T-cell (primary cell): ENCODE data around the gene LRRFIP1. TPM values are rescaled to one million over a fixed set of nuclear protein-coding genes. Genes with fewer than 3 reads are reported as not detected.
A peak's percentile ranks its signal among the peaks of the same experiment; 100 is the strongest.

Source experiments
- ATAC-seq, 4 experiments: fragments of 200-7000 bp in 3 of 4; fragments of 150-1000 bp in 1 of 4; cut with Tn5 transposase; replicated peaks in 1 of 4; 1 replicate in 3 of 4; 2 replicates in 1 of 4; pipeline ENCODE4 v1.10.0; 2021; ENCODE audit warnings: moderate library complexity in 3 of 4, mild to moderate bottlenecking in 2 of 4, moderate number of reproducible peaks in 1 of 4
- CTCF ChIA-PET, 2 donors: fragments of 300-600 bp; sonication (Branson Sonifier 250); formaldehyde crosslinking; loops; one replicate each; lab custom pipeline; 2022; ENCODE audit warnings: antibody characterized with exemption in 2 of 2; lab: Charles Lee
- POLR2A ChIA-PET, 2 donors: fragments of 300-600 bp; sonication (Branson Sonifier 250); formaldehyde crosslinking; loops; one replicate each; lab custom pipeline; 2022; ENCODE audit warnings: antibody characterized with exemption in 2 of 2; lab: Charles Lee
- DNase-seq, 35 experiments: peaks; one replicate each; pipeline versions ENCODE4 v3.0.0 to v3.0.0-alpha.2; 2013 to 2023
- H3K27ac ChIP-seq: one replicate; pipeline ENCODE4 v1.5.1; 2013; ENCODE audit warnings: low read length
- H3K27me3 ChIP-seq, 2 experiments: replicated peaks in 1 of 2; 1 replicate in 1 of 2; 2 replicates in 1 of 2; pipeline versions ENCODE4 v1.6.1 to v1.7.0; 2013; ENCODE audit warnings: low read length in 1 of 2, mixed read lengths in 1 of 2; ENCODE audit not compliant: control insufficient read depth in 2 of 2, insufficient read depth in 2 of 2; ENCODE audit errors: extremely low read depth in 1 of 2
- H3K36me3 ChIP-seq, 2 donors: 1 replicate in 1 of 2; 2 replicates in 1 of 2; pipeline versions ENCODE4 v1.6.1 to v1.7.0; 2013; ENCODE audit warnings: low read length in 1 of 2; ENCODE audit not compliant: control insufficient read depth in 2 of 2, insufficient read depth in 1 of 2; ENCODE audit errors: extremely low read depth in 1 of 2
- H3K4me1 ChIP-seq, 2 experiments: 1 replicate in 1 of 2; 2 replicates in 1 of 2; pipeline versions ENCODE4 v1.6.1 to v1.7.0; 2013; ENCODE audit warnings: low read length in 2 of 2, mixed read lengths in 1 of 2; ENCODE audit not compliant: insufficient read depth in 2 of 2, control insufficient read depth in 1 of 2; ENCODE audit errors: extremely low read depth in 1 of 2
- H3K4me3 ChIP-seq, 2 donors: 1 replicate in 1 of 2; 2 replicates in 1 of 2; pipeline versions ENCODE4 v1.5.1 to v1.7.0; 2013; ENCODE audit warnings: mild to moderate bottlenecking in 2 of 2, low read length in 1 of 2, moderate library complexity in 1 of 2; ENCODE audit not compliant: control insufficient read depth in 1 of 2; ENCODE audit errors: extremely low read depth in 1 of 2
- H3K9me3 ChIP-seq: 2 replicates; pipeline ENCODE4 v1.7.0; 2013
- H3K27ac Mint-ChIP-seq, 2 donors: one replicate each; pipeline ENCODE4 v1.8.0; 2020 to 2021; ENCODE audit warnings: mild to moderate bottlenecking in 2 of 2, mixed read lengths in 2 of 2
- H3K27me3 Mint-ChIP-seq, 2 donors: one replicate each; pipeline ENCODE4 v1.8.0; 2021 to 2022; ENCODE audit warnings: mixed read lengths in 2 of 2
- H3K36me3 Mint-ChIP-seq: one replicate; pipeline ENCODE4 v1.8.0; 2021; ENCODE audit warnings: mixed read lengths
- H3K4me1 Mint-ChIP-seq, 3 donors: one replicate each; pipeline ENCODE4 v1.8.0; 2020 to 2022; ENCODE audit warnings: mixed read lengths in 3 of 3, mild to moderate bottlenecking in 1 of 3
- H3K4me3 Mint-ChIP-seq, 3 donors: one replicate each; pipeline ENCODE4 v1.8.0; 2020 to 2022; ENCODE audit warnings: mild to moderate bottlenecking in 3 of 3, mixed read lengths in 3 of 3, moderate library complexity in 3 of 3
- H3K9me3 Mint-ChIP-seq, 3 donors: one replicate each; pipeline ENCODE4 v1.8.0; 2020 to 2022; ENCODE audit warnings: mixed read lengths in 3 of 3
- WGBS: methylation state at CpG from one replicate; pipeline ENCODE4 v1.1.5; 2013; ENCODE audit warnings: missing lambda C conversion rate; ENCODE audit not compliant: insufficient coverage; 5-methylcytosine and 5-hydroxymethylcytosine counted together
- total RNA-seq, 35 experiments: library from RNA in 6 of 35; stranded (reverse) in 6 of 35; fragments of 120-200 nt in 1 of 35; gene quantifications; one replicate each; pipeline versions ENCODE4 v1.2.1 to v1.2.4 and lab custom pipeline; 2013 to 2026

Gene LRRFIP1
- total RNA-seq, 5 donors from 2014 or later (not counting 1 experiment from before 2014, with no cell fraction given) = 105 to 170 (median 128) TPM

GRCh38 chr2:237630216-237631000 lies 3.0 kb downstream of the LRRFIP1 start:
- peaks cover 15 to 26% (median 25%) of the 10 kb centered on the region in 3 donors for H3K4me1 Mint-ChIP-seq
- no peak overlapping the region for H3K4me3 ChIP-seq
- peaks cover 4 to 8% (median 7%) of the 10 kb centered on the region in 3 donors for H3K9me3 Mint-ChIP-seq
- H3K36me3 ChIP-seq = no peaks in the 10 kb centered on the region
- DNase-seq (no peak), ATAC-seq (no peak)
- peaks cover 29 to 46% of the 10 kb centered on the region in 2 donors for H3K27me3 Mint-ChIP-seq
- no peak overlapping the region for H3K4me3 Mint-ChIP-seq
- ChIA-PET POLR2A (no interaction called here), CTCF (no interaction called here)
- H3K27ac ChIP-seq = no peak overlapping the region
- H3K9me3 ChIP-seq = no peaks in the 10 kb centered on the region
- WGBS = 55% methylated on average over 9 of the region's 12 CpGs
- peaks cover 8% of the 10 kb centered on the region for H3K36me3 Mint-ChIP-seq
- H3K4me1 ChIP-seq = peaks cover 0 to 15% of the 10 kb centered on the region in 2 experiments
- H3K27ac Mint-ChIP-seq = no peak overlapping the region
- peaks cover 0 to 61% of the 10 kb centered on the region in 2 experiments for H3K27me3 ChIP-seq

- H3K27me3 ChIP-seq = peaks cover 0 to 56% of the 10 kb centered on the region in 2 experiments
- Mint-ChIP-seq H3K27ac (peak overlapping the region in 1 of 2 donors; percentile 36), H3K36me3 (peaks cover 8% of the 10 kb centered on the region), H3K4me1 (peaks cover 11 to 26% (median 23%) of the 10 kb centered on the region in 3 donors), H3K9me3 (peaks cover 4 to 8% (median 7%) of the 10 kb centered on the region in 3 donors), H3K4me3 (no peak overlapping the region), H3K27me3 (peaks cover 28 to 44% of the 10 kb centered on the region in 2 donors)
- no peak overlapping the region for H3K27ac ChIP-seq
- WGBS = 77% methylated on average over 7 of the region's 14 CpGs
- CTCF ChIA-PET = no interaction called here
- no peak overlapping the region for H3K4me3 ChIP-seq
- peaks cover 0 to 15% of the 10 kb centered on the region in 2 experiments for H3K4me1 ChIP-seq
- H3K36me3 ChIP-seq = no peaks in the 10 kb centered on the region
- DNase-seq (no peak), ATAC-seq (no peak)
- no peaks in the 10 kb centered on the region for H3K9me3 ChIP-seq
- POLR2A ChIA-PET = no interaction called here
Measured at GRCh38 chr2:237631007-237631785, 3.8 kb downstream of the LRRFIP1 start.

DNA sequence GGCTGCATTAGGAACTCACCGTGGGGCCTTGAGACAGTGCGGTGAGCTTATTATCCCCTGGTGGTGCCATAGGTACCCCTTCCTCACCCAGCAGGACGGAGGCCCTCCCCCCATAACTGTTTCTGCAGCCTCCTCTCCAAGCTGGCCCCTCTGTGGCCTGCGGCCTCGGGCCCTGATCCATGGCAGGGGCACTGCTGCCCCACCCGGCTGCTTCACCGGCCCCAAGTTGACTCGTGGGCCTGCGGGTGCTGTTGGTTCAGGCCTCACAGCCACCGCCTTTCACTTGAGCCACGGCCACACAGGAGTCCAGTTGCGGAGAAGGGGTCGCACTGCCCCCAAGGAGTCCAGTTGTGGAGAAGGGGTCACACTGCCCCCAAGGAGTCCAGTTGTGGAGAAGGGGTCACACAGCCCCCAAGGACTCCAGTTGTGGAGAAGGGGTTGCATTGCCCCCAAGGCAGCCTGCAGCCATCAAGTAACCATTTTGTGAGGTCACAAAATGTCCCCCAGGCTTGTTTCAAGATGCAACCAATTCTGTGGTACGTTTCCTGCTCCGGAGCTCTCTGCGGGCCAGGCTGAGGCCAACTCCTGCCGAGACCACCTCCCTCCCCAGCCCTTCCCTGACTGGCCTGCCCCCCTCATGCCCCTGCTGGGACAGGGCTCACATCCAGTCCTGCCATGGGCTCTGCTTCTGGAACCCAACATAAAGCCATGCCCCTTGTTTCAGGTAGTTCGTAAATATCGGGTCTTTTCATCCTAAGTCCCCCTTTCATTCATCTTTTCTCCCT lies 4.6 kb downstream of the LRRFIP1 start:
- no peak overlapping the region for H3K4me3 ChIP-seq
- H3K27ac ChIP-seq = no peak overlapping the region
- peaks cover 0 to 49% of the 10 kb centered on the region in 2 experiments for H3K27me3 ChIP-seq
- WGBS = 85% methylated on average over 15 of the region's 19 CpGs
- H3K36me3 Mint-ChIP-seq = peaks cover 8% of the 10 kb centered on the region
- H3K4me1 ChIP-seq = peaks cover 0 to 15% of the 10 kb centered on the region in 2 experiments
- H3K27me3 Mint-ChIP-seq = peaks cover 25 to 39% of the 10 kb centered on the region in 2 donors
- ChIA-PET CTCF (no interaction called here), POLR2A (no interaction called here)
- H3K27ac Mint-ChIP-seq = no peak overlapping the region
- DNase-seq (no peak), ATAC-seq (no peak)
- no peaks in the 10 kb centered on the region for H3K36me3 ChIP-seq
- no peak overlapping the region for H3K4me3 Mint-ChIP-seq
- H3K9me3 Mint-ChIP-seq = peaks cover 7 to 8% (median 8%) of the 10 kb centered on the region in 3 donors
- H3K9me3 ChIP-seq = no peaks in the 10 kb centered on the region
- peaks cover 17 to 30% (median 24%) of the 10 kb centered on the region in 3 donors for H3K4me1 Mint-ChIP-seq

DNA sequence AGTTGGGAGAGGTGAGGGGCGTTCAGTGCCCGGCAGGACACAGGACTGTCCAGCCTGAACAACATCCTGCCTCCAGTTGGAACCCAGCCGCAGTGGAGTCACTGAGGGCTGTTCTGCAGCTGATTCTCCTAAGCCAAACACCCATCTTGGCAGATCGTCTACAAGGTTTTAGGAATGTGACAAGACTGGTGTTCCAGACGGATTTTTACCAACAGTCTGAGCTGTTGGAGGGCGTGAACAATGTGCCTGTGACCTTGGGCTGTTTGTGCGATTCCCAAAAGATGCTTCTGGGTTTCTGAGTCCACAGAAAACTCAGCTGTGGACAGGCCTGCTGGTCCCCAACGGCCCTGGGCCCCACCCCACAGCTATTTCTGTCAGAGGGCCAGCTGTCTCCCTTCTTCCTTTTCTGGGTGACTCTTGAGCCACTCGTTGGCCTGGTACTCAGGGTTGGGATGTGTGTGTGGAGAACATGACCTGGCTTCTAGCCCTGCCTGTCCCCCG lies 5.7 kb downstream of the LRRFIP1 start:
- no peaks in the 10 kb centered on the region for H3K9me3 ChIP-seq
- POLR2A ChIA-PET = interaction anchor here in 1 of 2 donors (0.5 kb wide), 1 partner anchor 102 kb away, joined by 3 read pairs; no protein-coding TSS in a partner anchor

DNA sequence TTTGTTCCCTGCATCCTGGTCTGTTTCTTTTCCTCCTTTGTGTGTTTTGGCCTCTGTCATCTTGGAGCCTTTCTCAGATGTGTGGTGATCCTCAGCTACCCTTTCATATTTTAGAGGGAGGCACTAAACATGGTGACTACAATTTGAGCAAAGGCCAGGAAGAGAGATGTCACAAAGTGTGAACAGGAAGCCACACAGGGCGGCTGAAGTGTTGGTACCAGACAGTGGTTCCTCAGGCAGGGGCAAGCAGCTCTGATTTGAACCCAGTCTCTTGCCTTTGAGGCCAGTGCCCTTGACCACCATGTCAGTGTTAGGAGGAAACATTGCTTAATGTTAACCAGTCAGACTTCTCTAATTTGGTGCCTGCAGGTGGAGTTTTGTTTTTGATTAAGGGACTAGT lies 9.2 kb downstream of the LRRFIP1 start:
- H3K27me3 ChIP-seq = peaks cover 0 to 25% of the 10 kb centered on the region in 2 experiments
- POLR2A ChIA-PET = interaction anchor here in 1 of 2 donors (0.7 kb wide), 1 partner anchor 426 kb away, joined by 4 read pairs; no protein-coding TSS in a partner anchor
- DNase-seq (peak in 2 of 35 experiments; percentile 12 to 13), ATAC-seq (peak in 1 of 4 experiments; percentile 37)
- H3K27ac ChIP-seq = no peak overlapping the region
- no peak overlapping the region for H3K4me3 ChIP-seq
- no peaks in the 10 kb centered on the region for H3K36me3 ChIP-seq
- H3K4me1 ChIP-seq = peaks cover 0 to 3% of the 10 kb centered on the region in 2 experiments
- Mint-ChIP-seq H3K4me1 (peaks cover 6 to 8% (median 7%) of the 10 kb centered on the region in 3 donors), H3K27me3 (peaks cover 8 to 14% of the 10 kb centered on the region in 2 donors), H3K4me3 (no peak overlapping the region), H3K9me3 (peaks cover 7 to 8% (median 8%) of the 10 kb centered on the region in 3 donors), H3K27ac (peak overlapping the region in 1 of 2 donors; percentile 24), H3K36me3 (peaks cover 8% of the 10 kb centered on the region)
- 33% methylated on average over 1 of the region's 1 CpG for WGBS
- CTCF ChIA-PET = no interaction called here
- no peaks in the 10 kb centered on the region for H3K9me3 ChIP-seq

More for the DNA sequence above, 5.7 kb downstream of the LRRFIP1 start:
- no peaks in the 10 kb centered on the region for H3K36me3 ChIP-seq
- H3K27me3 ChIP-seq = peaks cover 0 to 45% of the 10 kb centered on the region in 2 experiments
- peaks cover 25 to 37% of the 10 kb centered on the region in 2 donors for H3K27me3 Mint-ChIP-seq
- peaks cover 7 to 8% (median 8%) of the 10 kb centered on the region in 3 donors for H3K9me3 Mint-ChIP-seq
- H3K4me3 ChIP-seq = no peak overlapping the region
- peaks cover 19 to 27% (median 21%) of the 10 kb centered on the region in 3 donors for H3K4me1 Mint-ChIP-seq
- H3K27ac Mint-ChIP-seq = no peak overlapping the region
- peaks cover 0 to 10% of the 10 kb centered on the region in 2 experiments for H3K4me1 ChIP-seq
- no peak overlapping the region for H3K27ac ChIP-seq
- CTCF ChIA-PET = no interaction called here
- ATAC-seq (no peak), DNase-seq (no peak)
- 68% methylated on average over 8 of the region's 10 CpGs for WGBS
- no peak overlapping the region for H3K4me3 Mint-ChIP-seq
- peaks cover 8% of the 10 kb centered on the region for H3K36me3 Mint-ChIP-seq
